WERI-Rb-1 (cell line): ENCODE data around the gene BRD9.
"Not testable (repeated sequence)": the region's sequence is repeated elsewhere in the genome, so short reads cannot be mapped to it uniquely, and the experiment has no call there.

Experiments used
- DNase-seq: peaks from one replicate; pipeline ENCODE4 v3.0.0-alpha.2; 2020
- H3K27ac ChIP-seq: fragments of 250-450 bp; sonication (Bioruptor Pico); 2 replicates; pipeline ENCODE4 v1.5.1; 2020; ENCODE audit warnings: mild to moderate bottlenecking, moderate library complexity
- H3K27me3 ChIP-seq: fragments of 250-450 bp; sonication (Bioruptor Pico); 2 replicates; pipeline ENCODE4 v1.5.1; 2021; ENCODE audit warnings: mild to moderate bottlenecking, low read depth, moderate library complexity; ENCODE audit not compliant: insufficient read depth, severe bottlenecking
- H3K36me3 ChIP-seq: fragments of 250-450 bp; sonication (Bioruptor Pico); 2 replicates; pipeline ENCODE4 v1.5.1; 2020; ENCODE audit warnings: mild to moderate bottlenecking, moderate library complexity
- H3K4me3 ChIP-seq: 2 replicates; pipeline ENCODE4 v1.5.1; 2011; ENCODE audit warnings: low read depth, mild to moderate bottlenecking, control low read depth, low read length
- H3K9me3 ChIP-seq: fragments of 250-450 bp; sonication (Bioruptor Pico); 2 replicates; pipeline ENCODE4 v1.5.1; 2021; ENCODE audit warnings: mild to moderate bottlenecking, moderate library complexity; ENCODE audit not compliant: severe bottlenecking
- TF ChIP-seq, protein P1 (sequence below): IDR thresholded peaks from 2 replicates; pipeline ENCODE4 v1.5.1; 2011; ENCODE audit warnings: low read depth, mild to moderate bottlenecking, control low read depth, inconsistent platforms, low read length

Gene BRD9

DNA sequence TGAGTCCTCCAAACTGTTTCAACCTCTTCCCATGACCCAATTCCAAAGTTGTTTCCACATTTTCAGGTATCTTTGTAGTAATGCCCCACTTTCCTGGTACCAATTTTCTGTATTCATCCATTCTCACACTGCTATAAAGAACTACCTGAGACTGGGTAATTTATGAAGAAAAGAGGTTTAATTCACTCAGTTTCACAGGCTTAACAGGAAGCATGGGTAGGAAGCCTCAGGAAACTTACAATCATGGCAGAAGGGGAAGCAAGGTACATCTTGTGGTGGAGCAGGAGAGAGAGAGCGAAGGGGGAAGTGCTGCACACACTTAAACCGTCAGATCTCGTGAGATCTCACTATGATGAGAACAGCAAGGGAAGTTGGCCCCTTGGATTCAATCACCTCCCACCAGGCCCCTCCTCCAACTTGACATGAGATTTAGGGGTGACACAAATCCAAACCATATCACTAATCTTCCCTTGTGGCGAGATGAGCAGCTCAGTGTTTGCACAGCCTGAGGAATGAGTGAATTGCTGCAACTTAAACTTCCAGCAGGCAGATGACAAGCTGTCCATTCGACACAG is 43.0 kb upstream of the BRD9 start:
- no peak overlapping the region for H3K27ac ChIP-seq
- DNase-seq = peak; percentile 48
- no peak overlapping the region for H3K4me3 ChIP-seq
- H3K27me3 ChIP-seq = no peaks in the 10 kb centered on the region
- no peaks in the 10 kb centered on the region for H3K9me3 ChIP-seq
- no peaks in the 10 kb centered on the region for H3K36me3 ChIP-seq
- TF ChIP-seq, protein P1, sequence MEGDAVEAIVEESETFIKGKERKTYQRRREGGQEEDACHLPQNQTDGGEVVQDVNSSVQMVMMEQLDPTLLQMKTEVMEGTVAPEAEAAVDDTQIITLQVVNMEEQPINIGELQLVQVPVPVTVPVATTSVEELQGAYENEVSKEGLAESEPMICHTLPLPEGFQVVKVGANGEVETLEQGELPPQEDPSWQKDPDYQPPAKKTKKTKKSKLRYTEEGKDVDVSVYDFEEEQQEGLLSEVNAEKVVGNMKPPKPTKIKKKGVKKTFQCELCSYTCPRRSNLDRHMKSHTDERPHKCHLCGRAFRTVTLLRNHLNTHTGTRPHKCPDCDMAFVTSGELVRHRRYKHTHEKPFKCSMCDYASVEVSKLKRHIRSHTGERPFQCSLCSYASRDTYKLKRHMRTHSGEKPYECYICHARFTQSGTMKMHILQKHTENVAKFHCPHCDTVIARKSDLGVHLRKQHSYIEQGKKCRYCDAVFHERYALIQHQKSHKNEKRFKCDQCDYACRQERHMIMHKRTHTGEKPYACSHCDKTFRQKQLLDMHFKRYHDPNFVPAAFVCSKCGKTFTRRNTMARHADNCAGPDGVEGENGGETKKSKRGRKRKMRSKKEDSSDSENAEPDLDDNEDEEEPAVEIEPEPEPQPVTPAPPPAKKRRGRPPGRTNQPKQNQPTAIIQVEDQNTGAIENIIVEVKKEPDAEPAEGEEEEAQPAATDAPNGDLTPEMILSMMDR = no peak

DNA sequence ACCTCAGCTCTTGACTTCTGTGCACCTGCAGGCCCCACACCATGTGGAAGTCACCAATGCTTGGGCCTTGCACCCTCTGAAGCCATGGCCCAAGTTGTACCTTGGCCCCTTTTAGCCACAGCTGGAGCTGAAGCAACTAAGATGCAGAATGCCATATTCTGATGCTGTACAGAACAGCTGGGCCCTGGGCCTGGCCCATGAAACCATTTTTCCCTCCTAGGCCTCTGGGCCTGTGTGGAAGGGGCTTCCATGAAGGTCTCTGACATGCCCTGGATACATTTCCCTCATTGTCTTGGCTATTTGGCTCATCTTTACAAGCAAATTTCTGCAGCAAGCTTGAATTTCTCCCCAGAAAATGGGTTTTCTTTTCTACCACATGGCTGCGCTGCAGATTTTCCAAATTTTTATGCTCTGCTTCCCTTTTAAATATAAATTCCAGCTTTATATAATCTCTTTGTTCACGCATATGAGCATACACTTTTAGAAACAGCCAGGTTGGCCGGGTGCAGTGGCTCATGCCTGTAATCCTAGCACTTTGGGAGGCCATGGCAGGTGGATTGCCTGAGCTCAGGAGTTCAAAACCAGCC is 41.9 kb upstream of the BRD9 start:
- H3K9me3 ChIP-seq, H3K36me3 ChIP-seq, DNase-seq, H3K27ac ChIP-seq, H3K4me3 ChIP-seq, H3K27me3 ChIP-seq: not testable (repeated sequence)

DNA sequence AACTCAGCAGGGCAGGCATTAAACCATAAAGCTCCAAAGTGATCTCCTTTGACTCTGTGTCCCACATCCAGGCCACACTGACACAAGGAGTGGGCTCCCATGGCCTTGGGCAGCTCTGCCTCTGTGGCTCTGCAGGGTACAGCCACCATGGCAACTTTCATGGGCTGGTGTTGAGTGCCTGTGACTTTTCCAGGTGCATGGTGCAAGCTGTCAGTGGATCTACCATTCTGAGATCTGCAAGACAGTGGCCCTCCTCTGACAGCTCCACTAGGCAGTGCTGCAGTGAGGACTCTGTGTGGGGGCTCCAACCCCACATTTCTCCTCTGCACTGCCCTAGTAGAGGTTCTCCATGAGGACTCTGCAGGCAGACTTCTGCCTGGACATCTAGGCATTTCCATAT is 41.4 kb upstream of the BRD9 start:
- not testable (repeated sequence) for H3K9me3 ChIP-seq, H3K4me3 ChIP-seq, H3K27me3 ChIP-seq, H3K27ac ChIP-seq, DNase-seq, H3K36me3 ChIP-seq

DNA sequence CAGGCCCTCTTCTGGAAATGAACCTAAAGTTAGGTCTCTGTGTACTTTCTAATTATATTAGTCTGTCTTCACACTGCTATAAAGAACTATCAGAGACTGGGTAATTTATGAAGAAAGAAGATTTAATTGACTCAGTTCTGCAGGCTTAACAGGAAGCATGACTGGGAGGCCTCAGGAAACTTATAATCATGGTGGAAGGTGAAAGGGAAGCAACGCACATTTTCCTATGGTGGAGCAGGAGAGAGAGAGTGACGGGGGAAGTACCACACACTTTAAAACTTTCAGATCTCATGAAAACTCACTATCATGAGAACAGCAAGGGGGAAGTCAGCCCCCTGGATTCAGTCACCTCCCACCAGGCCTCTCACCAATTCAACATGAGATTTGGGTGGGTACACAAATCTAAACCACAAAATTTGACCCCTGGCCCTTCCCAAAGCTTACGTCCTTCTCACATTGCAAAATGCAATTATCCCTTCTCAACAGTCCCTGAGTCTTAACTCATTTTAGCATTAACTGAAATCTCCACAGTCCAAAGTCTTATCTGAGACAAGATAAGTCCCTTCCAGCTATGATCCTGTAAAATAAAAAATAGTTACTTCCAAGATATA is 40.8 kb upstream of the BRD9 start:
- no peak overlapping the region for H3K4me3 ChIP-seq
- no peak for DNase-seq
- H3K9me3 ChIP-seq = no peaks in the 10 kb centered on the region
- no peak overlapping the region for H3K27ac ChIP-seq
- TF ChIP-seq, protein P1 = no peak
- no peaks in the 10 kb centered on the region for H3K36me3 ChIP-seq
- no peaks in the 10 kb centered on the region for H3K27me3 ChIP-seq

DNA sequence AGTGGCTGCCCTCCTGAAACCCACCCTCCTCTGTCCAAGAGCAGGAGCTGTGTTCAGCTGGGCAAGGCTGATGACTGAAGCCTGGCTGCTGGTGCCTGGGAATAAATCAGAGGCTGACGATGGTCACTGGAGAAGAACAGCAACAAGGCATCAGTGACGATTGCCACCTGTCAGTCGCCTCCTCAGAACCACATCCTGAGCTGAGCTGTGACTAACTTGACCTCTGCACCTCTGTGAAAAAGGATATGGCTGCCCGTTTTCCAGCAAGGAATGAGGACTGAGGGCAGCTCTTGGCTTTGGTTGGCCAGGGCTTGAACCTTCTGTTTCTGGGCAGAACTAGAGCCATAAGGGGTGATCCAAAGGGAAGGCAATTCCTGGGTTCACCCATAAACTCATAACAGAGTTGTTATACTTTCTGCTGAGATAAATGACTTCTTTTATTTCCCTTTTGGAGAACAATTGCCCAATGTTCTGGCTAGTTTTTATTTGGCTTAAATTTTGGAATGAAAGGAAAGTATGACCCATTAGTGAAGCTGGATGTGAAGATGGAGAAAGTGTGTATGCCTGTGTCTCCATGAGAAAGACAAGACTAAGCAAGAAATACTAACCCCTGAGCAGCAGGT is 40.1 kb upstream of the BRD9 start:
- Histone ChIP-seq H3K27ac (no peak overlapping the region), H3K36me3 (no peaks in the 10 kb centered on the region), H3K9me3 (no peaks in the 10 kb centered on the region), H3K4me3 (no peak overlapping the region), H3K27me3 (no peaks in the 10 kb centered on the region)
- TF ChIP-seq, protein P1 = no peak
- DNase-seq = no peak

DNA sequence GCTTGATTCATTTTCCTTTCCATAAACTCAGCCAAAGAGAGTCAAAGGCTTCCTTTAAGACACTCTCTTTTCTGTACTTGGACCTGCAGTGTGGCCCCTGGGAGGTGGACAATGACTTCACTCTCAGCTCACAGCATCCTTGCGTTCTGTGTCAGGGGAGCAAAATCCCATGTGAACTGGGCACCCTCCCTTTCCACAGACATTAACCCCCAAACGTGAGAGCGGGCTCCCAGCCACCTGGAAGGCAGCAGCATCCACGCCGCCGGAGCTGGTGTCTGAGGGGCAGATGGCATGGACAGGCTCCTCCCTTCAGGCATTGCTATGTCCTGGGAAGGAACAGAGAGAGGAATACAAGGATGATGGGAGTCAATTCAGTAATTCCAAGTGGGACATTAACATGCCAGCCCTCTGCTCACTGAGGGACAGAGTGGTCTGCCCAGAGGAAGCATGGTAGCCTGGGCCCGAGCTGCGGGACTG is 39.6 kb upstream of the BRD9 start:
- Histone ChIP-seq H3K4me3 (no peak overlapping the region), H3K36me3 (no peaks in the 10 kb centered on the region), H3K9me3 (no peaks in the 10 kb centered on the region), H3K27me3 (no peaks in the 10 kb centered on the region), H3K27ac (no peak overlapping the region)
- TF ChIP-seq, protein P1 = no peak
- DNase-seq = no peak
